Liver (tissue), 3 donors: ENCODE results near the gene NUP50.

ENCODE experiments used
- ATF3 ChIP-seq: IDR thresholded peaks from 2 replicates; pipeline ENCODE4 v1.6.1; 2016; ENCODE audit warnings: antibody characterized with exemption
- FOXA1 ChIP-seq: IDR thresholded peaks from 2 replicates; pipeline ENCODE4 v1.6.1; 2016; ENCODE audit warnings: antibody characterized with exemption
- FOXA2 ChIP-seq: IDR thresholded peaks from 2 replicates; pipeline ENCODE4 v1.6.1; 2016; ENCODE audit warnings: antibody characterized with exemption
- HNF4A ChIP-seq, 2 donors: conservative IDR thresholded peaks; 2 replicates each; pipeline ENCODE4 v1.6.1; 2016; ENCODE audit warnings: antibody characterized with exemption in 2 of 2, mild to moderate bottlenecking in 2 of 2
- JUND ChIP-seq, 2 donors: IDR thresholded peaks; 2 replicates each; pipeline ENCODE4 v1.6.1; 2016; ENCODE audit warnings: antibody characterized with exemption in 2 of 2
- RAD21 ChIP-seq, 2 donors: IDR thresholded peaks; 2 replicates each; pipeline ENCODE4 v1.6.1; 2016; ENCODE audit warnings: antibody characterized with exemption in 2 of 2, mild to moderate bottlenecking in 2 of 2
- REST ChIP-seq: IDR thresholded peaks from 2 replicates; pipeline ENCODE4 v1.6.1; 2016; ENCODE audit warnings: antibody characterized with exemption, mild to moderate bottlenecking
- SP1 ChIP-seq: IDR thresholded peaks from 2 replicates; pipeline ENCODE4 v1.6.1; 2018; ENCODE audit warnings: antibody characterized with exemption, mild to moderate bottlenecking
- TAF1 ChIP-seq: conservative IDR thresholded peaks from 2 replicates; pipeline ENCODE4 v1.6.1; 2016; ENCODE audit warnings: antibody characterized with exemption, mild to moderate bottlenecking
- YY1 ChIP-seq: IDR thresholded peaks from 2 replicates; pipeline ENCODE4 v1.6.1; 2016; ENCODE audit warnings: antibody characterized with exemption, mild to moderate bottlenecking
- TF ChIP-seq, protein P1 (sequence below): fragments of 150-350 bp; IDR thresholded peaks from 2 replicates; pipeline ENCODE4 v1.5.1; 2017; ENCODE audit warnings: improper control_type of control experiment, low read depth, low read length; ENCODE audit not compliant: missing input control
- TF ChIP-seq, protein P2 (sequence below): IDR thresholded peaks from 2 replicates; pipeline ENCODE4 v1.6.1; 2016; ENCODE audit warnings: antibody characterized with exemption
- donor health status: healthy.
- donor health status: healthy.

DNA sequence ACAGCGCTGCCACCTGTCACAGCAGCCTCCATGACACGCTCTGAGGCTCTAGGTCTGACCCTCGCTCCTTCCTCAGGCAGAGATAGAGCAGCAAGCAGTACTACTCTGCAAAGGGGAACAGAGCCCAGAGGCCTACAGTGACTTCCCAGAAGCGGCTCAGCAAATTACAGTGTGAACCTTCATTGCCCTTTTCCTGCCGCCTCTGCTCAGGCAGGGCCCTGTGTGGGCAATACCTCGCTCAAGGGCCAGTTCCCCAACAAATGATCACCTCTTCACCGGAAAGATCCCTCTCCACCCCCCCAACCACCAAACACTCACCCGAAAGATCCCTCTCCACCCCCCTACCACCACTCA lies 64.7 kb downstream of the NUP50 start:
- TF ChIP-seq JUND (IDR thresholded peaks at IDR 0.05) (no peak), FOXA2 (no peak), FOXA1 (no peak), REST (no peak), YY1 (no peak), RAD21 (IDR thresholded peaks at IDR 0.05) (no peak), TAF1 (no peak), HNF4A (conservative IDR thresholded peaks at IDR 0.05) (no peak), SP1 (no peak), ATF3 (no peak)
- TF ChIP-seq, protein P1, sequence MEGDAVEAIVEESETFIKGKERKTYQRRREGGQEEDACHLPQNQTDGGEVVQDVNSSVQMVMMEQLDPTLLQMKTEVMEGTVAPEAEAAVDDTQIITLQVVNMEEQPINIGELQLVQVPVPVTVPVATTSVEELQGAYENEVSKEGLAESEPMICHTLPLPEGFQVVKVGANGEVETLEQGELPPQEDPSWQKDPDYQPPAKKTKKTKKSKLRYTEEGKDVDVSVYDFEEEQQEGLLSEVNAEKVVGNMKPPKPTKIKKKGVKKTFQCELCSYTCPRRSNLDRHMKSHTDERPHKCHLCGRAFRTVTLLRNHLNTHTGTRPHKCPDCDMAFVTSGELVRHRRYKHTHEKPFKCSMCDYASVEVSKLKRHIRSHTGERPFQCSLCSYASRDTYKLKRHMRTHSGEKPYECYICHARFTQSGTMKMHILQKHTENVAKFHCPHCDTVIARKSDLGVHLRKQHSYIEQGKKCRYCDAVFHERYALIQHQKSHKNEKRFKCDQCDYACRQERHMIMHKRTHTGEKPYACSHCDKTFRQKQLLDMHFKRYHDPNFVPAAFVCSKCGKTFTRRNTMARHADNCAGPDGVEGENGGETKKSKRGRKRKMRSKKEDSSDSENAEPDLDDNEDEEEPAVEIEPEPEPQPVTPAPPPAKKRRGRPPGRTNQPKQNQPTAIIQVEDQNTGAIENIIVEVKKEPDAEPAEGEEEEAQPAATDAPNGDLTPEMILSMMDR = no peak
- TF ChIP-seq, protein P2, sequence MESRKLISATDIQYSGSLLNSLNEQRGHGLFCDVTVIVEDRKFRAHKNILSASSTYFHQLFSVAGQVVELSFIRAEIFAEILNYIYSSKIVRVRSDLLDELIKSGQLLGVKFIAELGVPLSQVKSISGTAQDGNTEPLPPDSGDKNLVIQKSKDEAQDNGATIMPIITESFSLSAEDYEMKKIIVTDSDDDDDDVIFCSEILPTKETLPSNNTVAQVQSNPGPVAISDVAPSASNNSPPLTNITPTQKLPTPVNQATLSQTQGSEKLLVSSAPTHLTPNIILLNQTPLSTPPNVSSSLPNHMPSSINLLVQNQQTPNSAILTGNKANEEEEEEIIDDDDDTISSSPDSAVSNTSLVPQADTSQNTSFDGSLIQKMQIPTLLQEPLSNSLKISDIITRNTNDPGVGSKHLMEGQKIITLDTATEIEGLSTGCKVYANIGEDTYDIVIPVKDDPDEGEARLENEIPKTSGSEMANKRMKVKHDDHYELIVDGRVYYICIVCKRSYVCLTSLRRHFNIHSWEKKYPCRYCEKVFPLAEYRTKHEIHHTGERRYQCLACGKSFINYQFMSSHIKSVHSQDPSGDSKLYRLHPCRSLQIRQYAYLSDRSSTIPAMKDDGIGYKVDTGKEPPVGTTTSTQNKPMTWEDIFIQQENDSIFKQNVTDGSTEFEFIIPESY = no peak
